Vagina (tissue), 2 donors: ENCODE results near the gene STK26. TPM values are rescaled to one million over a fixed set of nuclear protein-coding genes. Genes with fewer than 3 reads are reported as not detected.
"Not testable (repeated sequence)": the region's sequence is repeated elsewhere in the genome, so short reads cannot be mapped to it uniquely, and the experiment has no call there.

Experiments
- DNase-seq, 2 donors: peaks; one replicate each; pipeline ENCODE4 v3.0.0-alpha.2; 2017; ENCODE audit errors: extremely low spot score in 2 of 2
- H3K27ac ChIP-seq: fragments of 200-600 bp; sonication (generic); one replicate; pipeline ENCODE4 v1.5.1; 2019
- H3K27me3 ChIP-seq: fragments of 200-600 bp; sonication (generic); one replicate; pipeline ENCODE4 v1.5.1; 2019
- H3K36me3 ChIP-seq, 2 donors: fragments of 200-600 bp; sonication (generic); one replicate each; pipeline ENCODE4 v1.5.1; 2017 to 2019
- H3K4me1 ChIP-seq: fragments of 200-600 bp; sonication (generic); one replicate; pipeline ENCODE4 v1.5.1; 2019
- H3K4me3 ChIP-seq, 2 donors: fragments of 200-600 bp; sonication (generic); 1 replicate in 1 of 2; 2 replicates in 1 of 2; pipeline ENCODE4 v1.5.1; 2016 to 2019
- H3K9me3 ChIP-seq: fragments of 200-600 bp; sonication (generic); one replicate; pipeline ENCODE4 v1.5.1; 2019
- CTCF ChIP-seq, 3 experiments: fragments of 450-650 bp in 2 of 3; fragments of 200-600 bp in 1 of 3; sonication (generic) in 1 of 3; IDR thresholded peaks; one replicate each; pipeline ENCODE4 v1.5.1; 2017 to 2019; ENCODE audit warnings: antibody characterized with exemption in 3 of 3, mild to moderate bottlenecking in 2 of 3, moderate library complexity in 2 of 3
- POLR2A ChIP-seq, 2 donors: fragments of 450-650 bp; IDR thresholded peaks; one replicate each; pipeline ENCODE4 v1.6.1; 2017; ENCODE audit warnings: antibody characterized with exemption in 2 of 2, mild to moderate bottlenecking in 2 of 2, moderate library complexity in 2 of 2
- POLR2AphosphoS5 ChIP-seq, 2 donors: sonication (generic); formaldehyde crosslinking; IDR thresholded peaks; one replicate each; pipeline ENCODE4 v1.9.0; 2017; ENCODE audit warnings: antibody characterized with exemption in 2 of 2, mild to moderate bottlenecking in 2 of 2, low read depth in 1 of 2; ENCODE audit not compliant: insufficient read depth in 1 of 2
- intact Hi-C: fragments of 100-400 bp; cut with DNase I; formaldehyde crosslinking; loops from one replicate; pipeline ENCODE4 v1.15.1; 2023
- total RNA-seq: library from RNA; depleted of rRNA; stranded (reverse); fragments of >200 nt; gene quantifications from one replicate; pipeline ENCODE4 v1.2.3, GENCODE V29; 2016

The STK26 gene
- total RNA-seq, 1 donor from 2014 or later: 18.9 TPM

- DNase-seq: no peak
- Histone ChIP-seq H3K9me3 (no peaks in the 10 kb centered on the region), H3K4me1 (no peaks in the 10 kb centered on the region), H3K27ac (no peak overlapping the region), H3K27me3 (no peaks in the 10 kb centered on the region), H3K36me3 (no peaks in the 10 kb centered on the region), H3K4me3 (no peak overlapping the region)
- intact Hi-C loops: no loop called here
- TF ChIP-seq POLR2AphosphoS5 (IDR thresholded peaks at IDR 0.05; ENCODE audit: insufficient read depth in 1 of 2, low read depth in 1 of 2): no peak
- no peak for TF ChIP-seq CTCF (IDR thresholded peaks at IDR 0.05)
- TF ChIP-seq POLR2A (IDR thresholded peaks at IDR 0.05): no peak
Measured at GRCh38 chrX:132043977-132044376, 20.9 kb downstream of the STK26 start.

GRCh38 chrX:132044953-132045352 is 21.9 kb downstream of the STK26 start:
- no peak for DNase-seq
- TF ChIP-seq POLR2AphosphoS5 (IDR thresholded peaks at IDR 0.05; ENCODE audit: insufficient read depth in 1 of 2, low read depth in 1 of 2) (no peak), CTCF (IDR thresholded peaks at IDR 0.05) (no peak), POLR2A (IDR thresholded peaks at IDR 0.05) (no peak)
- Histone ChIP-seq H3K36me3 (no peaks in the 10 kb centered on the region), H3K9me3 (no peaks in the 10 kb centered on the region), H3K4me1 (no peaks in the 10 kb centered on the region), H3K27me3 (no peaks in the 10 kb centered on the region), H3K27ac (no peak overlapping the region), H3K4me3 (no peak overlapping the region)
- intact Hi-C loops: no loop called here

GRCh38 chrX:132045456-132045855 is 22.4 kb downstream of the STK26 start:
- no peak for DNase-seq
- intact Hi-C loops: no loop called here

GRCh38 chrX:132046533-132046932 is 23.4 kb downstream of the STK26 start:
- Histone ChIP-seq H3K4me3 (no peak overlapping the region), H3K36me3 (no peaks in the 10 kb centered on the region), H3K27me3 (no peaks in the 10 kb centered on the region), H3K27ac (no peak overlapping the region), H3K9me3 (no peaks in the 10 kb centered on the region), H3K4me1 (no peaks in the 10 kb centered on the region)
- intact Hi-C loops: no loop called here
- DNase-seq: no peak
- no peak for TF ChIP-seq CTCF (IDR thresholded peaks at IDR 0.05)
- TF ChIP-seq POLR2AphosphoS5 (IDR thresholded peaks at IDR 0.05; ENCODE audit: insufficient read depth in 1 of 2, low read depth in 1 of 2): no peak
- no peak for TF ChIP-seq POLR2A (IDR thresholded peaks at IDR 0.05)

More at GRCh38 chrX:132045456-132045855, 22.4 kb downstream of the STK26 start:
- Histone ChIP-seq H3K9me3 (no peaks in the 10 kb centered on the region), H3K4me3 (no peak overlapping the region), H3K27me3 (no peaks in the 10 kb centered on the region), H3K27ac (no peak overlapping the region), H3K36me3 (no peaks in the 10 kb centered on the region), H3K4me1 (no peaks in the 10 kb centered on the region)
- TF ChIP-seq POLR2A (IDR thresholded peaks at IDR 0.05) (no peak), POLR2AphosphoS5 (IDR thresholded peaks at IDR 0.05; ENCODE audit: insufficient read depth in 1 of 2, low read depth in 1 of 2) (no peak), CTCF (IDR thresholded peaks at IDR 0.05) (no peak)

- H3K27me3 ChIP-seq, DNase-seq, intact Hi-C loops, H3K4me1 ChIP-seq, H3K9me3 ChIP-seq, H3K27ac ChIP-seq, H3K36me3 ChIP-seq, H3K4me3 ChIP-seq: not testable (repeated sequence)
Measured at GRCh38 chrX:132051778-132052177, 28.7 kb downstream of the STK26 start.

GRCh38 chrX:132058050-132058449 is 34.9 kb downstream of the STK26 start:
- Histone ChIP-seq H3K9me3 (no peaks in the 10 kb centered on the region), H3K36me3 (no peaks in the 10 kb centered on the region), H3K4me1 (no peaks in the 10 kb centered on the region), H3K27me3 (no peaks in the 10 kb centered on the region), H3K4me3 (no peak overlapping the region), H3K27ac (no peak overlapping the region)
- no peak for DNase-seq
- intact Hi-C loops: no loop called here
- TF ChIP-seq POLR2A (IDR thresholded peaks at IDR 0.05) (no peak), POLR2AphosphoS5 (IDR thresholded peaks at IDR 0.05; ENCODE audit: insufficient read depth in 1 of 2, low read depth in 1 of 2) (no peak), CTCF (IDR thresholded peaks at IDR 0.05) (no peak)
